HG03378 (cell line): ENCODE measurements around the gene CHCHD4.
"Not testable (repeated sequence)": the region's sequence is repeated elsewhere in the genome, so short reads cannot be mapped to it uniquely, and the experiment has no call there.

Source experiments
- ATAC-seq: cut with Tn5 transposase; IDR thresholded peaks from one replicate; pipeline ENCODE4 v1.9.1; 2021; ENCODE audit warnings: mild to moderate bottlenecking, moderate library complexity; ENCODE audit not compliant: unreplicated experiment

Gene CHCHD4

GRCh38 chr3:14121859-14122258 is 2.8 kb downstream of the CHCHD4 start:
- no peak for ATAC-seq

- not testable (repeated sequence) for ATAC-seq
These were observed 3.7 kb downstream of the CHCHD4 start for GRCh38 chr3:14120921-14121448.

GRCh38 chr3:14120111-14120920 is 4.4 kb downstream of the CHCHD4 start:
- no peak for ATAC-seq

- no peak for ATAC-seq
These were observed 5.0 kb downstream of the CHCHD4 start for GRCh38 chr3:14119651-14120050.

- ATAC-seq, result no peak
These were observed 6.0 kb downstream of the CHCHD4 start for GRCh38 chr3:14118400-14119381.

- ATAC-seq, result no peak
These were observed 6.9 kb downstream of the CHCHD4 start for GRCh38 chr3:14117468-14118399.

- ATAC-seq, result no peak
These were observed 10.6 kb downstream of the CHCHD4 start for GRCh38 chr3:14113965-14114635.

DNA sequence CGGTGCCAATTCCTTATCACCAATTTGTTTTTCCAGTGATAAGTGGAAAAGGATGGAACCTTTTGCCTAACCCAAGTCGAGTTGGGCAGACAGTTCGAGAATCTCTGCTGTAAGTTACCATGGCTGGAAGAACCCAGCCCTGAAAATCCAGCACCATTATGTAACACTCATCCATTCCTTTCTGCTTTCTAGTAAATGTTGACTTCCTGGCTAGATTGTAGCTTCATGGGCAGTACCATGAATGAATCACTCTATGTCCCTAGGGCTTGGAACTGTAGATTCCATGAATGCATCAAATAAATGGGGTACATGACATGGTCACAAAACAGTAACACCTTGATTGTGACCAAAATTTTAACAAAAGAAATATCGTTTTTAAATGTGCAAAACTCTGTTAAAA is 14.0 kb downstream of the CHCHD4 start:
- no peak for ATAC-seq

- ATAC-seq, result not testable (repeated sequence)
These were observed 14.8 kb downstream of the CHCHD4 start for GRCh38 chr3:14109821-14110220.

DNA sequence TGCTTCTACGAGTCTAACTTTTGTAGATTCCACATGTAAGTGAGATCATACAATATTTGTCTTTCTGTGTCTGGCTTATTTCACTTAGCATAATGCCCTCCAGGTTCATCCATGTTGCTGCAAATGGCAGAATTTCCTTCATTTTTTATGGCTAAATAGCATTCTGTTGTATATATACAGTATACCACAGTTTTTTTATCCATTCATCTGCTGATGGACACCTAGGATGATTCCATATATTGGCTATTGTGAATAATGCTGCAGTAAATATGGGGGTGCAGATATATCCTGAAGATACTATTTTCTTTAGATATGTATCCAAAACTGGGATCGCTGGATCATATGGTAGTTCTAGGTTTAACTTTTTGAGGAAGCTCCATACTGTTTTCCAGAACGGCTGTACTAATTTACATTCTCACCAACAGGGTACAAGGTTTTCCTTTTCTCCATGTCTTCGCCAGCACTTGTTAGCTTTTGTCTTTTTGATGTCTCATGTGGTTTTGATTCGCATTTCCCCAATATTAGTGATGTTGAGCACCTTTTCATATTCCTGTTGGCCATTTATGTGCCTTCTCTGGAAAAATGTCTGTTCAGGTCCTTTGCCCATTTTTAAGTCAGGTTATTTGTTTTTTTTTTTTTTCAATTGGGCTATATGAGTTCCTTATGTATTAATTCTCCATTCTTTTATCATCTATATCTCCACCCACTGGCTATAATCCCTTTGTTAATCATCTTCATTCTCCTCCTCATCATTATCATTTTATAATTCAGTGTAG is 26.9 kb downstream of the CHCHD4 start:
- ATAC-seq, result no peak

GRCh38 chr3:14096742-14097141 is 27.9 kb downstream of the CHCHD4 start:
- no peak for ATAC-seq

- ATAC-seq, result no peak
These were observed 30.8 kb downstream of the CHCHD4 start for GRCh38 chr3:14093831-14094230.

GRCh38 chr3:14092464-14092863 is 32.2 kb downstream of the CHCHD4 start:
- ATAC-seq, result no peak

GRCh38 chr3:14091959-14092358 is 32.7 kb downstream of the CHCHD4 start:
- not testable (repeated sequence) for ATAC-seq

DNA sequence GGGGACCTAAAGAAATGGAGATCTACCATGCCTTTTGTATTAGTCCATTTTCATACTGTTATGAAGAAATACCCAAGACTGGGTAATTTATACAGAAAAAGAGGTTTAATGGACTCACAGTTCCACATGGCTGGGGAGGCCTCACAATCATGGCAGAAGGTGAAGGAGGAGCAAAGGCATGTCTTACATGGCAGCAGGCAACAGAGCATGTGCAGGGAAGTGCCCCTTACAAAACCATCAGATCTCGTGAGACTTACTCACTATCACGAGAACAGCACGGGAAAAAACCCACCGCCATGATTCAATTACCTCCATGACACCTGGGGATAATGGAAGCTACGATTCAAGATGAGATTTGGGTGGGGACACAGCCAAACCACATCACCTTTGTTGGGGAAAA is 37.2 kb downstream of the CHCHD4 start:
- ATAC-seq, result not testable (repeated sequence)

GRCh38 chr3:14082108-14082657 is 42.5 kb downstream of the CHCHD4 start:
- ATAC-seq, result no peak

DNA sequence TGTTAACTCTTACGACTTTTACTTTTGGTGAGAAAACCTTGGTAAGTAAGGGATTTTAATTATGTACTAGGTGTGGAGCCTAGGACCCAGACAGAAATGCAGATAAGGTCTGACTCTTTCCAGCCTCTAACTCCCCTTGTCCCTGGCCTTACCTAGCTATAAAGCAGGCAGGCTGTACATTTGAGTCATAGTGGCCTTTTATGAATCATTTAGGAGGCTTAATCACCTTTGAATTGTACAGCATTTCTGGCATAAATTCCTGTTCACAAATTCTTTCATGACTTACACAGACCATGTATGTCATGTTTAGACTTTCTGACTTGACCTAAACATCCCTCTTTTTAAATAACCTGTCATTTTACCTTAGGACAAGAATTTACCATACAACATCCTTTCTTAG is 47.4 kb downstream of the CHCHD4 start:
- no peak for ATAC-seq

GRCh38 chr3:14075233-14075632 is 49.4 kb downstream of the CHCHD4 start:
- not testable (repeated sequence) for ATAC-seq

DNA sequence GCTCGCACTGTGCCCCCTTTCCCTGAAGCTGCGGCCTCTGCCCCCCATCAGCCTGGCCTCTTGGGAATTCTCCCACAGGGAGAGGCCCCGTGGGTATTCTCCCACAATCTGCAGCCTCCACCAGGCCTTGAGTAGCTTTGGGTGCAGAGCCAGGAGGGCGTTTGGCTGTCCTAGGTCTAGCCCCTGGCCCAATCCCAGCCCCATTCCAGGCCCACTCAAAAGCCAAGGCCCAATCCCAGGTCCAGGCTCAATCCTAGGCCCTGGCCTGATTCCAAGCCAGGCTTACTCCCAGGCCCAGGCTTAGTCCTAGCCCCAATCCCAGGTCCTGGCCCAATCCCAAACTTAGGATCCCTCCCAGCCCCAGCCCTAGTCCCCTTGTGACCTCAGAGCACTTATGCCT is 59.8 kb downstream of the CHCHD4 start:
- ATAC-seq, result no peak
